Suprapubic skin (tissue), 4 donors: ENCODE measurements around the gene SNX21. TPM values are rescaled to one million over a fixed set of nuclear protein-coding genes. Genes with fewer than 3 reads are reported as not detected.

ENCODE experiments used
- DNase-seq, 2 donors: peaks; one replicate each; pipeline ENCODE4 v3.0.0-alpha.2; 2019; ENCODE audit warnings: low spot score in 2 of 2
- H3K27ac ChIP-seq: fragments of 200-600 bp; sonication (generic); one replicate; pipeline ENCODE4 v1.5.1; 2019
- H3K27me3 ChIP-seq: fragments of 200-600 bp; sonication (generic); one replicate; pipeline ENCODE4 v1.5.1; 2019
- H3K36me3 ChIP-seq: fragments of 200-600 bp; sonication (generic); one replicate; pipeline ENCODE4 v1.5.1; 2019
- H3K4me1 ChIP-seq: fragments of 200-600 bp; sonication (generic); one replicate; pipeline ENCODE4 v1.5.1; 2019
- H3K4me3 ChIP-seq: fragments of 200-600 bp; sonication (generic); one replicate; pipeline ENCODE4 v1.5.1; 2019; ENCODE audit warnings: mild to moderate bottlenecking
- H3K9me3 ChIP-seq: fragments of 200-600 bp; sonication (generic); one replicate; pipeline ENCODE4 v1.5.1; 2019
- CTCF ChIP-seq, 2 donors: fragments of 200-600 bp in 1 of 2; fragments of 450-650 bp in 1 of 2; sonication (generic) in 1 of 2; IDR thresholded peaks; one replicate each; pipeline ENCODE4 v1.5.1; 2016 to 2019; ENCODE audit warnings: antibody characterized with exemption in 2 of 2, mild to moderate bottlenecking in 1 of 2, moderate library complexity in 1 of 2
- EP300 ChIP-seq: sonication (generic); formaldehyde crosslinking; IDR thresholded peaks from one replicate; pipeline ENCODE4 v1.6.1; 2017; ENCODE audit warnings: antibody characterized with exemption
- POLR2A ChIP-seq, 2 donors: fragments of 450-650 bp; IDR thresholded peaks; one replicate each; pipeline ENCODE4 v1.6.1; 2017; ENCODE audit warnings: antibody characterized with exemption in 2 of 2, mild to moderate bottlenecking in 2 of 2, moderate library complexity in 2 of 2
- POLR2AphosphoS5 ChIP-seq, 3 donors: sonication (generic); formaldehyde crosslinking; IDR thresholded peaks; one replicate each; pipeline ENCODE4 v1.6.1; 2017; ENCODE audit warnings: antibody characterized with exemption in 3 of 3
- WGBS: methylation state at CpG from one replicate; pipeline ENCODE4 v1.1.5; 2018; 5-methylcytosine and 5-hydroxymethylcytosine counted together
- total RNA-seq, 4 donors: library from RNA; depleted of rRNA; stranded (reverse); fragments of >200 nt; gene quantifications; one replicate each; pipeline ENCODE4 v1.1.0, GENCODE V29; 2016

SNX21 gene
- total RNA-seq, 4 donors from 2014 or later = 106 to 161 (median 143) TPM

GRCh38 chr20:45834797-45835161 is 1.2 kb downstream of the SNX21 start:
- Histone ChIP-seq H3K27ac (peak overlapping the region; percentile 97), H3K4me3 (peak overlapping the region; percentile 61), H3K27me3 (no peaks in the 10 kb centered on the region), H3K4me1 (peaks cover 42% of the 10 kb centered on the region), H3K9me3 (no peaks in the 10 kb centered on the region), H3K36me3 (peaks cover 9% of the 10 kb centered on the region)
- no peak for TF ChIP-seq CTCF (IDR thresholded peaks at IDR 0.05)
- no peak for TF ChIP-seq EP300
- no peak for TF ChIP-seq POLR2AphosphoS5 (IDR thresholded peaks at IDR 0.05)
- no peak for TF ChIP-seq POLR2A (IDR thresholded peaks at IDR 0.05)
- no peak for DNase-seq
- 59% methylated on average over 12 of the region's 14 CpGs for WGBS

GRCh38 chr20:45835329-45835765 is 1.7 kb downstream of the SNX21 start:
- Histone ChIP-seq H3K36me3 (peaks cover 13% of the 10 kb centered on the region), H3K27ac (peak overlapping the region; percentile 97), H3K9me3 (no peaks in the 10 kb centered on the region), H3K4me3 (peak overlapping the region; percentile 61), H3K4me1 (peaks cover 42% of the 10 kb centered on the region), H3K27me3 (no peaks in the 10 kb centered on the region)
- WGBS = 34% methylated on average over 3 of the region's 3 CpGs
- TF ChIP-seq CTCF (IDR thresholded peaks at IDR 0.05) = no peak
- no peak for TF ChIP-seq POLR2A (IDR thresholded peaks at IDR 0.05)
- no peak for TF ChIP-seq EP300
- no peak for TF ChIP-seq POLR2AphosphoS5 (IDR thresholded peaks at IDR 0.05)
- no peak for DNase-seq

- peaks cover 42% of the 10 kb centered on the region for H3K4me1 ChIP-seq
- H3K36me3 ChIP-seq = peaks cover 18% of the 10 kb centered on the region
- TF ChIP-seq CTCF (IDR thresholded peaks at IDR 0.05) (no peak), POLR2AphosphoS5 (IDR thresholded peaks at IDR 0.05) (peak in 2 of 3 donors; percentile 27 to 38), POLR2A (IDR thresholded peaks at IDR 0.05) (no peak), EP300 (no peak)
- no peaks in the 10 kb centered on the region for H3K27me3 ChIP-seq
- H3K4me3 ChIP-seq = peak overlapping the region; percentile 61
- peak; percentile 90 for DNase-seq
- H3K27ac ChIP-seq = peak overlapping the region; percentile 97
- WGBS = 45% methylated on average over 5 of the region's 5 CpGs
- no peaks in the 10 kb centered on the region for H3K9me3 ChIP-seq
These were observed 2.2 kb downstream of the SNX21 start for GRCh38 chr20:45835825-45836224.

- WGBS = 18% methylated on average over 1 of the region's 1 CpG
- peak overlapping the region; percentile 97 for H3K27ac ChIP-seq
- H3K27me3 ChIP-seq = no peaks in the 10 kb centered on the region
- peaks cover 28% of the 10 kb centered on the region for H3K36me3 ChIP-seq
- peaks cover 47% of the 10 kb centered on the region for H3K4me1 ChIP-seq
- no peaks in the 10 kb centered on the region for H3K9me3 ChIP-seq
- DNase-seq = no peak
- peak overlapping the region; percentile 61 for H3K4me3 ChIP-seq
- TF ChIP-seq POLR2A (IDR thresholded peaks at IDR 0.05) (no peak), CTCF (IDR thresholded peaks at IDR 0.05) (no peak), POLR2AphosphoS5 (IDR thresholded peaks at IDR 0.05) (no peak), EP300 (no peak)
These were observed 3.2 kb downstream of the SNX21 start for GRCh38 chr20:45836841-45837240.

GRCh38 chr20:45840700-45841198 is 7.2 kb downstream of the SNX21 start:
- 92% methylated on average over 11 of the region's 25 CpGs for WGBS
- H3K4me1 ChIP-seq = peaks cover 23% of the 10 kb centered on the region
- H3K27ac ChIP-seq = no peak overlapping the region
- TF ChIP-seq CTCF (IDR thresholded peaks at IDR 0.05) (no peak), POLR2A (IDR thresholded peaks at IDR 0.05) (no peak), EP300 (no peak), POLR2AphosphoS5 (IDR thresholded peaks at IDR 0.05) (no peak)
- no peak for DNase-seq
- no peaks in the 10 kb centered on the region for H3K27me3 ChIP-seq
- H3K9me3 ChIP-seq = no peaks in the 10 kb centered on the region
- no peak overlapping the region for H3K4me3 ChIP-seq
- peaks cover 67% of the 10 kb centered on the region for H3K36me3 ChIP-seq
